ENCODE results near the gene RELN.

DNA sequence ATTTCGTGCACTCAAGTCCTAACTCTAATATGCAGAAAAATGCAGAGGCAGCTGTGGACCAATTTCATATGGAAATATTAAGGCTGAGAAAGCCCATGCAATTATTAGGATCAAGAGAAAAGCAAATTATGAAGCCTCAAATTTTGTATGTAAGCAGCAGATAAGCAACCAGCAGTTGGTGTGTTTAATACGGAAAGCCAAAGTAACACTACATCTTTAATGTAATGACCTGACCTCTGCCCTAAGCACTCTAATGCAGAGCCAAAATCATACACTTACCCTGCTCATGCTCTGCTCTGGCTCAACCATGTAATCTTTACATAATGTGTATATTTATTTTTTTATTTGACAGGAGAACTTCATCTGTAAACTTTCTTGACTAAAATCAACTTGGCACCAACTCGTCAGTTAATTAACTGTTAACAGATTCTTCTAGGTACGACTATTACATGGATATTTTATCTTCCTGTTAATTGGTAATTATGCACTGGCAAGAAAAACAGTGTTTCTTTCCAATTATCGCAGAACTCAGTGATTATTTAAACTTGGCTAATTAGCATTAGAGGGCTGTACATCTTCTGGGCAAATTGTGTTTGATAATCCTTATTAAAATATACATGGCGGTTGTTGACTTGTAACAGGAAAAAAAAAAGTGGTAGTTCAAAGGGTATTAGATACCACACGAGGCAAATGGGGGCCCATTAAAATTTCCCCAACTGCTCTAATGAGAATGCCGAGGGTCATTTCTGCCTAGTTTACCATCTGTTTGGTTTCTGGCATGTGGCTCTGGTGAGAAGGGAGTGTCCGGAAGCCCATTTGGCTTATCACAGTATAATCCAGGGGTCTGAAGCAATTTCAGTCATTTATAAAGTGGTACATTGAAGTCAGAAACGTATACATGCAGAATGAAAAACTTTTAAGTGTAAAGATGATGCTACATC, 94.5 kb downstream of the RELN start:
- TF ChIP-seq, protein P1, sequence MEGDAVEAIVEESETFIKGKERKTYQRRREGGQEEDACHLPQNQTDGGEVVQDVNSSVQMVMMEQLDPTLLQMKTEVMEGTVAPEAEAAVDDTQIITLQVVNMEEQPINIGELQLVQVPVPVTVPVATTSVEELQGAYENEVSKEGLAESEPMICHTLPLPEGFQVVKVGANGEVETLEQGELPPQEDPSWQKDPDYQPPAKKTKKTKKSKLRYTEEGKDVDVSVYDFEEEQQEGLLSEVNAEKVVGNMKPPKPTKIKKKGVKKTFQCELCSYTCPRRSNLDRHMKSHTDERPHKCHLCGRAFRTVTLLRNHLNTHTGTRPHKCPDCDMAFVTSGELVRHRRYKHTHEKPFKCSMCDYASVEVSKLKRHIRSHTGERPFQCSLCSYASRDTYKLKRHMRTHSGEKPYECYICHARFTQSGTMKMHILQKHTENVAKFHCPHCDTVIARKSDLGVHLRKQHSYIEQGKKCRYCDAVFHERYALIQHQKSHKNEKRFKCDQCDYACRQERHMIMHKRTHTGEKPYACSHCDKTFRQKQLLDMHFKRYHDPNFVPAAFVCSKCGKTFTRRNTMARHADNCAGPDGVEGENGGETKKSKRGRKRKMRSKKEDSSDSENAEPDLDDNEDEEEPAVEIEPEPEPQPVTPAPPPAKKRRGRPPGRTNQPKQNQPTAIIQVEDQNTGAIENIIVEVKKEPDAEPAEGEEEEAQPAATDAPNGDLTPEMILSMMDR (IDR thresholded peaks at IDR 0.05) = no peak
- TF ChIP-seq E2F1 (CRISPR knock-in tag; IDR thresholded peaks at IDR 0.05) (no peak), CBFB (CRISPR knock-in tag; IDR thresholded peaks at IDR 0.05; ENCODE audit: low read depth) (no peak), ZNF512 (CRISPR knock-in tag; IDR thresholded peaks at IDR 0.05; ENCODE audit: borderline replicate concordance) (no peak), CREB1 (CRISPR knock-in tag; IDR thresholded peaks at IDR 0.05) (no peak), NR2C2 (CRISPR knock-in tag; IDR thresholded peaks at IDR 0.05) (no peak)
